PC-3 (cell line): Measurements from ENCODE around the gene AFF1.

ENCODE experiments used
- CTCF ChIP-seq: fragments of 300-600 bp; sonication (generic); conservative IDR thresholded peaks from 2 replicates; pipeline ENCODE4 v1.5.1; 2017; ENCODE audit warnings: antibody characterized with exemption, low read depth, mild to moderate bottlenecking, low read length
- EZH2 ChIP-seq: fragments of 300-600 bp; sonication (generic); IDR thresholded peaks from one replicate; pipeline ENCODE4 v1.6.1; 2017; ENCODE audit warnings: antibody characterized with exemption, mild to moderate bottlenecking, low read length; ENCODE audit not compliant: unreplicated experiment

- no peak for TF ChIP-seq CTCF
- no peak for TF ChIP-seq EZH2
Measured at GRCh38 chr4:86916392-86916791, 18.4 kb upstream of the AFF1 start.
